ENCODE results near the gene NTN4. TPM values are rescaled to one million over a fixed set of nuclear protein-coding genes. Genes with fewer than 3 reads are reported as not detected.
"Not testable (repeated sequence)": the region's sequence is repeated elsewhere in the genome, so short reads cannot be mapped to it uniquely, and the experiment has no call there.

Gene NTN4
- total RNA-seq, 1 donor from 2014 or later, result 81.3 TPM

DNA sequence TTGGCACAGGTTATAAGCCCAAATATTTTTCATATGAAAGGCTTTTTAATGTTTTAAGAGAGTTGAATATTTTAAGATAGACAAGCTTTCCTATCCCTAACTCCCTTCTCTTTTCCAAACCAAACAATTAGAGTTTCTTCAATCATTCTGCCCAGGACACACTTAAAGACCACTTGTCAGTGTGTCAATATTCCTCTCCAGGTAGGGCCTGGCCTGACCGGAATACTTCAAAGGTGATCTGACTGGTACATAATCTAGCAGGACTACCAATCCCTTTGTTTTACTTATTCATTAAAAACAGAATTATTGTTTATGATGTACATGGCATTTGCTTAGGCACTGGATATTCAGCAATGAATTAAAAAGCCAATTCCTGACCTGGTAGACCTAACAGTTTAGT, 44.0 kb upstream of the NTN4 start:
- no peak for DNase-seq (ENCODE audit: low read depth)
- Histone ChIP-seq H3K4me3 (ENCODE audit: low read depth, low read length) (no peak overlapping the region), H3K27me3 (ENCODE audit: control insufficient read depth, insufficient read depth, low read length) (peaks cover 2% of the 10 kb centered on the region), H3K36me3 (ENCODE audit: control insufficient read depth, insufficient read depth, low read length) (no peaks in the 10 kb centered on the region)
- TF ChIP-seq, protein P1, sequence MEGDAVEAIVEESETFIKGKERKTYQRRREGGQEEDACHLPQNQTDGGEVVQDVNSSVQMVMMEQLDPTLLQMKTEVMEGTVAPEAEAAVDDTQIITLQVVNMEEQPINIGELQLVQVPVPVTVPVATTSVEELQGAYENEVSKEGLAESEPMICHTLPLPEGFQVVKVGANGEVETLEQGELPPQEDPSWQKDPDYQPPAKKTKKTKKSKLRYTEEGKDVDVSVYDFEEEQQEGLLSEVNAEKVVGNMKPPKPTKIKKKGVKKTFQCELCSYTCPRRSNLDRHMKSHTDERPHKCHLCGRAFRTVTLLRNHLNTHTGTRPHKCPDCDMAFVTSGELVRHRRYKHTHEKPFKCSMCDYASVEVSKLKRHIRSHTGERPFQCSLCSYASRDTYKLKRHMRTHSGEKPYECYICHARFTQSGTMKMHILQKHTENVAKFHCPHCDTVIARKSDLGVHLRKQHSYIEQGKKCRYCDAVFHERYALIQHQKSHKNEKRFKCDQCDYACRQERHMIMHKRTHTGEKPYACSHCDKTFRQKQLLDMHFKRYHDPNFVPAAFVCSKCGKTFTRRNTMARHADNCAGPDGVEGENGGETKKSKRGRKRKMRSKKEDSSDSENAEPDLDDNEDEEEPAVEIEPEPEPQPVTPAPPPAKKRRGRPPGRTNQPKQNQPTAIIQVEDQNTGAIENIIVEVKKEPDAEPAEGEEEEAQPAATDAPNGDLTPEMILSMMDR (IDR thresholded peaks at IDR 0.05; ENCODE audit: insufficient read depth, low read length, poor library complexity, severe bottlenecking), result no peak

DNA sequence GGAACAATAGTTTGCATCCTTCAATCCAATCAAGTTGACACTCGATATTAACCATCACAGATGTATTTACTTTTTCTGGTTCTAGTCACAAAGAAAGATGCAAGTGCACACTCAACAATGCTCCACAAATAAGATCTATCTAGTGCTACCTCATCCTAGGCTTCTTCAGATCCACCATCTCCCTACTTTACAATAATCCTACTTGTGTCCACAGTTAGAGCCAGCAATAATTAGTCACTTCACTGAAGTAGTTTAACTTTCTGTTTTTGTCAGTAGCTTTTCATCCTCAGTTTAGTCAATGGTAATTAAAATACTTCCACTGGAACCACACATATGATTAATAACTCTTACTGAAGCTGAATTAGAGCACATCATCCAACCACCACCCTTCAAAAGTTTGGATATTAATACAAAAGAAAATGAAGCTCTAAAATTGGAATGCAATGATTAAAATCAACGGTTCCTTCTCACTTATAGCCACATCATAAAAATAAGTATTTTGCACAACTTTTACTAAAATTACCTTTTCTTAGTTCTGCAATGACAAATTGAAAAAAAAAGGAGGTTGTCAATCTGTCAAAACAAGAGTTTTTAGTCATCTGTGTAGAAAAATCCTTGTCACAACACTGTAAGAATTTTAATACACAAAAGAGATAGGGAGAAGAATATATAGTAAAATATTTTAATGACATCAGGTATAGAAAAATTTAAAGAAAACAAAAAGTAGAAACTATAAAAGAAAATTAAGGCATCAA, 39.9 kb upstream of the NTN4 start:
- Histone ChIP-seq H3K4me3 (ENCODE audit: low read depth, low read length) (no peak overlapping the region), H3K27me3 (ENCODE audit: control insufficient read depth, insufficient read depth, low read length) (no peaks in the 10 kb centered on the region), H3K36me3 (ENCODE audit: control insufficient read depth, insufficient read depth, low read length) (no peaks in the 10 kb centered on the region)
- TF ChIP-seq, protein P1 (IDR thresholded peaks at IDR 0.05; ENCODE audit: insufficient read depth, low read length, poor library complexity, severe bottlenecking), result no peak
- no peak for DNase-seq (ENCODE audit: low read depth)

DNA sequence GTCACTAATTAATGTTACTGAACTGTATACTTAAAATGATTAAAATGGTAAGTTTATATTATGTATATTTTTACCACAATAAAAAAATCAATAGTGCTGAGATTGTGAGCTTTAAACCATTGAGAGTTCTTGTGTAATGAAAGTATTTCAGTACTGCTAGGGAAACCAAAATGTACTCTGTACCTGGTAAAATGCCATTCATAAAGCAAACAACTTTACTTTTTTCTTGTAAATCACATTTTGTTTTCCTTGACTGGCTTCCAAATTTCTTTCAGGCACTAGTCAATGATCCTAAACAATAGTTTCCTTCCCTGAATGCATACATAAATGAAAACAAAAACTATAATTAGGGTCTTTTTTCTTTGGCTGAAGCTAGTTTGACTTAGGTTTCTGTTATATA, 38.8 kb upstream of the NTN4 start:
- TF ChIP-seq, protein P1 (IDR thresholded peaks at IDR 0.05; ENCODE audit: insufficient read depth, low read length, poor library complexity, severe bottlenecking), result no peak
- no peak for DNase-seq (ENCODE audit: low read depth)
- no peak overlapping the region for H3K4me3 ChIP-seq (ENCODE audit: low read depth, low read length)
- H3K27me3 ChIP-seq (ENCODE audit: control insufficient read depth, insufficient read depth, low read length), result no peaks in the 10 kb centered on the region
- no peaks in the 10 kb centered on the region for H3K36me3 ChIP-seq (ENCODE audit: control insufficient read depth, insufficient read depth, low read length)

DNA sequence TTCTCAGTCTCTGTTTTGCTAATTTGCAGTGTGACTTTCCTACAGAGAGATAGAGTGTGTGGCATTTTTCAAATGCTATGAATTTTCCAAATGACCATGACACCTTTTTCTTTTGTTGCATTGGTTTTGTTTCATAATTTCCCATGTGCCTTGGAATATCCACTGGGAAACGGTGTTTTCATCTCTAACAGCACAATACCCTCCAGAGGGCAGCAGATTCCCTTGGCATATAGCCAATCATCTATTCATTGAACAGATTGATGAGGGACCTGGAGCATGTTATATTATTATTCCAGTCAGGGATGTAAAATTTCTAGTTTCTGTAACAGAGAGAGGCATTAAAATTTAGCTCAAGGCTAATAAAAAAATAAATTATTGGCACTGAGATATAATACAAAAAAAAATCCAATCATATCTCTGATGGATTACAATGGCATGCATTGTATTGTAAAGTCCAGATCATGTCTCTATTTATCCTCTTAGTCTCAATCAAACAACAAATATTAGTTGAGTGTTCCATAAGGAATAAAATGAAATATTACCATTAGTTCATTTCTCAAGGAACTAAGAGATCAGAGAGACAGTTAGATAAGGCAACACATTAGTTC, 29.6 kb upstream of the NTN4 start:
- no peaks in the 10 kb centered on the region for H3K27me3 ChIP-seq (ENCODE audit: control insufficient read depth, insufficient read depth, low read length)
- H3K36me3 ChIP-seq (ENCODE audit: control insufficient read depth, insufficient read depth, low read length), result no peaks in the 10 kb centered on the region
- no peak for DNase-seq (ENCODE audit: low read depth)
- TF ChIP-seq, protein P1 (IDR thresholded peaks at IDR 0.05; ENCODE audit: insufficient read depth, low read length, poor library complexity, severe bottlenecking), result peak; percentile 58
- H3K4me3 ChIP-seq (ENCODE audit: low read depth, low read length), result no peak overlapping the region

DNA sequence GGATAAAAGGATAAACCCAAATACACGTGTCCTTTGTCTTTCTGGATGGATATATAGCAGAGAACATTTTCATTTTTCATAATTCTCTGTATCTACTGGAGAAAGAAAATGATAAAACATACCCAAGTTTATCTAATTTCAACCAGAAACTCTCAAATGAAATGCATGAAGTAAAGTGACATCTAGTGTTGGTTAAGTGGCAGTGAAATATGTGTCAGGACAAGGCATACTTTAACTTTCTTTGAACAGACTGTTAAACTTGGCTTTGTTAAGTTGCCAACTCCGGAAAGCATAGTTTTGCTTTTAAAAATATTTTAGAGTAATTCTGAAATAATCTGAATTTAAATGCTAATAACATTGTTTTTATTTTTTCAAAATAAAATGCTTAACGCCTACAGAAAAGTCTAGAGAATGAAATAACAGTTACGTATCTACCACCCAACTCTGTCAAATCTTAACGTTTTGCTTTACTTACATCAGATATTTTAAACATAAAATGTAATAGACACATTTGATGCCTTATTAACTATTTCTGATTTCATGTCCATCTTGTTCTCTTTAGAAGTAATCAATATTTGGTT, 25.2 kb upstream of the NTN4 start:
- no peak overlapping the region for H3K4me3 ChIP-seq (ENCODE audit: low read depth, low read length)
- no peak for DNase-seq (ENCODE audit: low read depth)
- no peaks in the 10 kb centered on the region for H3K36me3 ChIP-seq (ENCODE audit: control insufficient read depth, insufficient read depth, low read length)
- H3K27me3 ChIP-seq (ENCODE audit: control insufficient read depth, insufficient read depth, low read length), result no peaks in the 10 kb centered on the region
- TF ChIP-seq, protein P1 (IDR thresholded peaks at IDR 0.05; ENCODE audit: insufficient read depth, low read length, poor library complexity, severe bottlenecking), result peak; percentile 53

DNA sequence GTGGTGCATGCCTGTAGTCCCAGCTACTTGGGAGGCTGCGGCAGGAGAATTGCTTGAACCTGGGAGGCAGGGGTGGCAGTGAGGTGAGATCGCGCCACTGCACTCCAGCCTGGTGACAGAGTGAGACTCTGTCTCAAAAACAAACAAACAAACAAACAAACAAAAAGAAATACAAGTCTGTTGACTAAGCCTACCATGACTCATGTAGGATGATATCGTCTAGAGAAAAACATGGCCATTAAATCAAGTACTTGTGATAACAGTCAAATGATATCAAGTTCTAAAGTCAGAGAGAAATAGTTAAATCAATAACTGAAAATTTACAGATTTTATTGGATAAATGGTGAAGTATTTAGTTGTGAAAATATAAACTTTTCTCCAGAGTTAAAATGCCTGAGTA, 21.6 kb upstream of the NTN4 start:
- DNase-seq (ENCODE audit: low read depth); H3K4me3 ChIP-seq (ENCODE audit: low read depth, low read length); H3K36me3 ChIP-seq (ENCODE audit: control insufficient read depth, insufficient read depth, low read length); H3K27me3 ChIP-seq (ENCODE audit: control insufficient read depth, insufficient read depth, low read length): not testable (repeated sequence)
